Mammary epithelial cell (primary cell): ENCODE results near the gene CMTM4.
"Not testable (repeated sequence)": the region's sequence is repeated elsewhere in the genome, so short reads cannot be mapped to it uniquely, and the experiment has no call there.

Experiments used
- EZH2 ChIP-seq: IDR thresholded peaks from 2 replicates; pipeline ENCODE4 v1.6.1; 2012; ENCODE audit warnings: low read length, inconsistent platforms, borderline replicate concordance
- TF ChIP-seq, protein P1 (sequence below), 2 donors: IDR thresholded peaks in 1 of 2; conservative IDR thresholded peaks in 1 of 2; 2 replicates each; pipeline ENCODE4 v1.5.1; 2011 to 2012; ENCODE audit warnings: inconsistent platforms in 2 of 2, low read length in 2 of 2, mild to moderate bottlenecking in 2 of 2, control low read depth in 1 of 2, low read depth in 1 of 2; ENCODE audit not compliant: insufficient read depth in 1 of 2; ENCODE audit errors: extremely low read depth in 1 of 2

DNA sequence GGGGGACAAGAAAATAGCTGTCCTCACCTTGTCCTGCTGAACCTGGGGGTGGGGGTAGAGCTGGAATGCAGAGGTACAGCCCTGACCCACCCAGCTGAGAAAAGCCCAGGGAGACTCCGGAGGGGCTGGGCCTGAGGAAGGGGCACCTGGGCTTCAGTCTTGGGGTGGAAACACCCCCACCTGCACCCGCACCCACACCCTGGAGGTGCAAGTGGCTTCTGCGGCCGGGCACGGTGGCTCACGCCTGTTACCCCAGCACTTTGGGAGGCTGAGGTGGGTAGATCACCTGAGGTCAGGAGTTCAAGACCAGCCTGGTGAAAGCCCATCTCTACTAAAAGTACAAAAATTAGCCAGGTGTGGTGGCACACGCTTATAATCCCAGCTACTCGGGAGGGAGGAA lies 84.6 kb downstream of the CMTM4 start:
- TF ChIP-seq, protein P1, sequence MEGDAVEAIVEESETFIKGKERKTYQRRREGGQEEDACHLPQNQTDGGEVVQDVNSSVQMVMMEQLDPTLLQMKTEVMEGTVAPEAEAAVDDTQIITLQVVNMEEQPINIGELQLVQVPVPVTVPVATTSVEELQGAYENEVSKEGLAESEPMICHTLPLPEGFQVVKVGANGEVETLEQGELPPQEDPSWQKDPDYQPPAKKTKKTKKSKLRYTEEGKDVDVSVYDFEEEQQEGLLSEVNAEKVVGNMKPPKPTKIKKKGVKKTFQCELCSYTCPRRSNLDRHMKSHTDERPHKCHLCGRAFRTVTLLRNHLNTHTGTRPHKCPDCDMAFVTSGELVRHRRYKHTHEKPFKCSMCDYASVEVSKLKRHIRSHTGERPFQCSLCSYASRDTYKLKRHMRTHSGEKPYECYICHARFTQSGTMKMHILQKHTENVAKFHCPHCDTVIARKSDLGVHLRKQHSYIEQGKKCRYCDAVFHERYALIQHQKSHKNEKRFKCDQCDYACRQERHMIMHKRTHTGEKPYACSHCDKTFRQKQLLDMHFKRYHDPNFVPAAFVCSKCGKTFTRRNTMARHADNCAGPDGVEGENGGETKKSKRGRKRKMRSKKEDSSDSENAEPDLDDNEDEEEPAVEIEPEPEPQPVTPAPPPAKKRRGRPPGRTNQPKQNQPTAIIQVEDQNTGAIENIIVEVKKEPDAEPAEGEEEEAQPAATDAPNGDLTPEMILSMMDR (conservative IDR thresholded peaks at IDR 0.05 in 1 of 2, IDR thresholded peaks at IDR 0.05 in 1 of 2; ENCODE audit: extremely low read depth in 1 of 2, insufficient read depth in 1 of 2, low read depth in 1 of 2, low read length in 2 of 2): not testable (repeated sequence)
- TF ChIP-seq EZH2: not testable (repeated sequence)
